ENCODE results near the gene APOBEC3A.
"Not testable (repeated sequence)": the region's sequence is repeated elsewhere in the genome, so short reads cannot be mapped to it uniquely, and the experiment has no call there.

Gene APOBEC3A

GRCh38 chr22:38953091-38953490, 4.3 kb upstream of the APOBEC3A start:
- Histone ChIP-seq H3K9ac (ENCODE audit: low read depth, low read length) (no peak overlapping the region), H3K4me1 (ENCODE audit: control insufficient read depth, insufficient read depth, low read length) (no peaks in the 10 kb centered on the region), H3K4me2 (ENCODE audit: low read length) (no peak overlapping the region), H3K9me3 (replicated peaks; ENCODE audit: low read length) (no peaks in the 10 kb centered on the region), H3K27me3 (ENCODE audit: control insufficient read depth, insufficient read depth, low read length) (peaks cover 80% of the 10 kb centered on the region), H3K4me3 (ENCODE audit: low read length) (no peak overlapping the region), H3K36me3 (ENCODE audit: insufficient read depth, low read length) (no peaks in the 10 kb centered on the region)

- H3K4me1 ChIP-seq (ENCODE audit: control insufficient read depth, insufficient read depth, low read length) = no peaks in the 10 kb centered on the region
- no peak overlapping the region for H3K4me3 ChIP-seq (ENCODE audit: low read length)
- H3K9me3 ChIP-seq (replicated peaks; ENCODE audit: low read length) = no peaks in the 10 kb centered on the region
- peaks cover 78% of the 10 kb centered on the region for H3K27me3 ChIP-seq (ENCODE audit: control insufficient read depth, insufficient read depth, low read length)
- no peaks in the 10 kb centered on the region for H3K36me3 ChIP-seq (ENCODE audit: insufficient read depth, low read length)
- H3K4me2 ChIP-seq (ENCODE audit: low read length) = no peak overlapping the region
- H3K9ac ChIP-seq (ENCODE audit: low read depth, low read length) = no peak overlapping the region
Measured at GRCh38 chr22:38953577-38954413, 3.6 kb upstream of the APOBEC3A start.

GRCh38 chr22:38954414-38955043, 2.9 kb upstream of the APOBEC3A start:
- H3K27me3 ChIP-seq (ENCODE audit: control insufficient read depth, insufficient read depth, low read length) = peaks cover 84% of the 10 kb centered on the region
- H3K36me3 ChIP-seq (ENCODE audit: insufficient read depth, low read length) = no peaks in the 10 kb centered on the region
- no peak overlapping the region for H3K4me2 ChIP-seq (ENCODE audit: low read length)
- H3K4me3 ChIP-seq (ENCODE audit: low read length) = no peak overlapping the region
- H3K9ac ChIP-seq (ENCODE audit: low read depth, low read length) = no peak overlapping the region
- no peaks in the 10 kb centered on the region for H3K9me3 ChIP-seq (replicated peaks; ENCODE audit: low read length)
- no peaks in the 10 kb centered on the region for H3K4me1 ChIP-seq (ENCODE audit: control insufficient read depth, insufficient read depth, low read length)

- no peak overlapping the region for H3K4me3 ChIP-seq (ENCODE audit: low read length)
- H3K4me1 ChIP-seq (ENCODE audit: control insufficient read depth, insufficient read depth, low read length) = no peaks in the 10 kb centered on the region
- no peaks in the 10 kb centered on the region for H3K9me3 ChIP-seq (replicated peaks; ENCODE audit: low read length)
- no peaks in the 10 kb centered on the region for H3K36me3 ChIP-seq (ENCODE audit: insufficient read depth, low read length)
- H3K9ac ChIP-seq (ENCODE audit: low read depth, low read length) = no peak overlapping the region
- peaks cover 80% of the 10 kb centered on the region for H3K27me3 ChIP-seq (ENCODE audit: control insufficient read depth, insufficient read depth, low read length)
- no peak overlapping the region for H3K4me2 ChIP-seq (ENCODE audit: low read length)
Measured at GRCh38 chr22:38955250-38955905, 2.0 kb upstream of the APOBEC3A start.

GRCh38 chr22:38955926-38956325, 1.5 kb upstream of the APOBEC3A start:
- Histone ChIP-seq H3K9me3 (replicated peaks; ENCODE audit: low read length) (no peaks in the 10 kb centered on the region), H3K4me2 (ENCODE audit: low read length) (no peak overlapping the region), H3K36me3 (ENCODE audit: insufficient read depth, low read length) (no peaks in the 10 kb centered on the region), H3K4me1 (ENCODE audit: control insufficient read depth, insufficient read depth, low read length) (no peaks in the 10 kb centered on the region), H3K9ac (ENCODE audit: low read depth, low read length) (no peak overlapping the region), H3K27me3 (ENCODE audit: control insufficient read depth, insufficient read depth, low read length) (peaks cover 74% of the 10 kb centered on the region), H3K4me3 (ENCODE audit: low read length) (no peak overlapping the region)

GRCh38 chr22:38956551-38956950, 858 bp upstream of the APOBEC3A start:
- Histone ChIP-seq H3K27me3 (ENCODE audit: control insufficient read depth, insufficient read depth, low read length) (peaks cover 70% of the 10 kb centered on the region), H3K4me1 (ENCODE audit: control insufficient read depth, insufficient read depth, low read length) (no peaks in the 10 kb centered on the region), H3K9me3 (replicated peaks; ENCODE audit: low read length) (no peaks in the 10 kb centered on the region), H3K9ac (ENCODE audit: low read depth, low read length) (no peak overlapping the region), H3K36me3 (ENCODE audit: insufficient read depth, low read length) (no peaks in the 10 kb centered on the region), H3K4me3 (ENCODE audit: low read length) (no peak overlapping the region), H3K4me2 (ENCODE audit: low read length) (no peak overlapping the region)

GRCh38 chr22:38957808-38958650, 620 bp downstream of the APOBEC3A start:
- H3K4me3 ChIP-seq (ENCODE audit: low read length) = no peak overlapping the region
- no peaks in the 10 kb centered on the region for H3K4me1 ChIP-seq (ENCODE audit: control insufficient read depth, insufficient read depth, low read length)
- no peak overlapping the region for H3K9ac ChIP-seq (ENCODE audit: low read depth, low read length)
- no peaks in the 10 kb centered on the region for H3K36me3 ChIP-seq (ENCODE audit: insufficient read depth, low read length)
- H3K4me2 ChIP-seq (ENCODE audit: low read length) = no peak overlapping the region
- no peaks in the 10 kb centered on the region for H3K9me3 ChIP-seq (replicated peaks; ENCODE audit: low read length)
- H3K27me3 ChIP-seq (ENCODE audit: control insufficient read depth, insufficient read depth, low read length) = peaks cover 58% of the 10 kb centered on the region

- not testable (repeated sequence) for H3K4me2 ChIP-seq (ENCODE audit: low read length); H3K36me3 ChIP-seq (ENCODE audit: insufficient read depth, low read length); H3K4me1 ChIP-seq (ENCODE audit: control insufficient read depth, insufficient read depth, low read length); H3K4me3 ChIP-seq (ENCODE audit: low read length); H3K9ac ChIP-seq (ENCODE audit: low read depth, low read length); H3K9me3 ChIP-seq (replicated peaks; ENCODE audit: low read length)
- peaks cover 52% of the 10 kb centered on the region for H3K27me3 ChIP-seq (ENCODE audit: control insufficient read depth, insufficient read depth, low read length)
Measured at GRCh38 chr22:38958651-38958943, 1.2 kb downstream of the APOBEC3A start.

- no peaks in the 10 kb centered on the region for H3K36me3 ChIP-seq (ENCODE audit: insufficient read depth, low read length)
- no peaks in the 10 kb centered on the region for H3K4me1 ChIP-seq (ENCODE audit: control insufficient read depth, insufficient read depth, low read length)
- no peak overlapping the region for H3K4me3 ChIP-seq (ENCODE audit: low read length)
- no peak overlapping the region for H3K4me2 ChIP-seq (ENCODE audit: low read length)
- no peaks in the 10 kb centered on the region for H3K9me3 ChIP-seq (replicated peaks; ENCODE audit: low read length)
- H3K27me3 ChIP-seq (ENCODE audit: control insufficient read depth, insufficient read depth, low read length) = peaks cover 52% of the 10 kb centered on the region
- H3K9ac ChIP-seq (ENCODE audit: low read depth, low read length) = no peak overlapping the region
Measured at GRCh38 chr22:38959590-38959989, 2.2 kb downstream of the APOBEC3A start.

GRCh38 chr22:38960673-38961072, 3.3 kb downstream of the APOBEC3A start:
- H3K36me3 ChIP-seq (ENCODE audit: insufficient read depth, low read length); H3K9me3 ChIP-seq (replicated peaks; ENCODE audit: low read length); H3K4me3 ChIP-seq (ENCODE audit: low read length); H3K4me2 ChIP-seq (ENCODE audit: low read length); H3K4me1 ChIP-seq (ENCODE audit: control insufficient read depth, insufficient read depth, low read length); H3K9ac ChIP-seq (ENCODE audit: low read depth, low read length): not testable (repeated sequence)
- peaks cover 52% of the 10 kb centered on the region for H3K27me3 ChIP-seq (ENCODE audit: control insufficient read depth, insufficient read depth, low read length)

GRCh38 chr22:38963291-38963738, 5.9 kb downstream of the APOBEC3A start:
- H3K4me3 ChIP-seq (ENCODE audit: low read length); H3K36me3 ChIP-seq (ENCODE audit: insufficient read depth, low read length); H3K9me3 ChIP-seq (replicated peaks; ENCODE audit: low read length); H3K9ac ChIP-seq (ENCODE audit: low read depth, low read length); H3K4me1 ChIP-seq (ENCODE audit: control insufficient read depth, insufficient read depth, low read length); H3K4me2 ChIP-seq (ENCODE audit: low read length): not testable (repeated sequence)
- peaks cover 59% of the 10 kb centered on the region for H3K27me3 ChIP-seq (ENCODE audit: control insufficient read depth, insufficient read depth, low read length)
